ENCODE data around the gene PRPH2.

PRPH2 gene

GRCh38 chr6:42652024-42652746 lies 70.2 kb downstream of the PRPH2 start:
- Mint-ChIP-seq H3K4me3 (no peak overlapping the region), H3K27ac (no peak overlapping the region), H3K4me1 (ENCODE audit: low read depth) (no peaks in the 10 kb centered on the region), H3K9me3 (ENCODE audit: low read depth) (no peaks in the 10 kb centered on the region), H3K36me3 (peaks cover 1% of the 10 kb centered on the region), H3K27me3 (no peaks in the 10 kb centered on the region)

All from activated naive CD8-positive, alpha-beta T cell (primary cell).